Measurements from ENCODE around the gene SMAD3.

GRCh38 chr15:67130166-67130565 lies 64.8 kb downstream of the SMAD3 start:
- no peak for TF ChIP-seq CTCF (conservative IDR thresholded peaks at IDR 0.05 in 1 of 2, IDR thresholded peaks at IDR 0.05 in 1 of 2; ENCODE audit: extremely low read depth in 1 of 2, insufficient read depth in 1 of 2, low read depth in 1 of 2, low read length in 2 of 2)
- no peak for TF ChIP-seq EZH2 (IDR thresholded peaks at IDR 0.05; ENCODE audit: borderline replicate concordance, low read length)
